H9 (cell line): ENCODE measurements around the gene ZNF17. TPM values are rescaled to one million over a fixed set of nuclear protein-coding genes. Genes with fewer than 3 reads are reported as not detected.

Experiments
- DNase-seq: peaks from one replicate; pipeline ENCODE4 v3.0.0-alpha.2; 2017
- H2AFZ ChIP-seq: one replicate; pipeline ENCODE4 v1.6.1; 2013; ENCODE audit warnings: mild to moderate bottlenecking, low read length, control low read depth, moderate library complexity
- H2AK5ac ChIP-seq: 2 replicates; pipeline ENCODE4 v1.6.1; 2013; ENCODE audit warnings: low read length, control low read depth, mixed read lengths; ENCODE audit not compliant: insufficient read length
- H2BK120ac ChIP-seq: one replicate; pipeline ENCODE4 v1.6.1; 2013; ENCODE audit warnings: low read depth, mild to moderate bottlenecking, low read length, control low read depth, inconsistent platforms; ENCODE audit not compliant: poor library complexity, severe bottlenecking
- H2BK12ac ChIP-seq: 2 replicates; pipeline ENCODE4 v1.6.1; 2013; ENCODE audit warnings: low read length, control low read depth, mixed read lengths, low read depth; ENCODE audit not compliant: insufficient read length
- H2BK15ac ChIP-seq: 2 replicates; pipeline ENCODE4 v1.6.1; 2013; ENCODE audit warnings: low read depth, low read length, control low read depth
- H2BK20ac ChIP-seq: one replicate; pipeline ENCODE4 v1.6.1; 2013; ENCODE audit warnings: low read depth, mild to moderate bottlenecking, low read length, control low read depth, inconsistent platforms; ENCODE audit not compliant: poor library complexity, severe bottlenecking
- H2BK5ac ChIP-seq: 2 replicates; pipeline ENCODE4 v1.6.1; 2013; ENCODE audit warnings: low read length, control low read depth, mixed read lengths; ENCODE audit not compliant: insufficient read length
- H3K14ac ChIP-seq: 2 replicates; pipeline ENCODE4 v1.6.1; 2013; ENCODE audit warnings: low read length, control low read depth; ENCODE audit not compliant: insufficient read depth
- H3K18ac ChIP-seq: 2 replicates; pipeline ENCODE4 v1.6.1; 2013; ENCODE audit warnings: low read depth, mild to moderate bottlenecking, mixed read lengths, low read length, control low read depth; ENCODE audit not compliant: insufficient read length
- H3K23ac ChIP-seq: 2 replicates; pipeline ENCODE4 v1.6.1; 2013; ENCODE audit warnings: low read length, control low read depth, mixed read lengths, low read depth; ENCODE audit not compliant: insufficient read length
- H3K23me2 ChIP-seq: 2 replicates; pipeline ENCODE4 v1.6.1; 2013; ENCODE audit warnings: low read depth, mild to moderate bottlenecking, mixed read lengths, low read length, control low read depth; ENCODE audit not compliant: insufficient read length, poor library complexity, severe bottlenecking
- H3K27ac ChIP-seq: 2 replicates; pipeline ENCODE4 v1.5.1; 2013; ENCODE audit warnings: low read length, control low read depth, mixed read lengths, low read depth; ENCODE audit not compliant: insufficient read length
- H3K27me3 ChIP-seq: 2 replicates; pipeline ENCODE4 v1.6.1; 2013; ENCODE audit warnings: low read length, control low read depth, inconsistent platforms; ENCODE audit not compliant: insufficient read depth
- H3K4ac ChIP-seq: 2 replicates; pipeline ENCODE4 v1.6.1; 2013; ENCODE audit warnings: low read depth, mild to moderate bottlenecking, control low read depth, inconsistent platforms, low read length, moderate library complexity
- H3K4me1 ChIP-seq: 2 replicates; pipeline ENCODE4 v1.6.1; 2013; ENCODE audit warnings: low read length, control low read depth, inconsistent platforms; ENCODE audit not compliant: insufficient read depth
- H3K4me2 ChIP-seq: 2 replicates; pipeline ENCODE4 v1.6.1; 2013; ENCODE audit warnings: low read length, control low read depth, mixed read lengths; ENCODE audit not compliant: insufficient read length, insufficient read depth
- H3K56ac ChIP-seq: 2 replicates; pipeline ENCODE4 v1.6.1; 2013; ENCODE audit warnings: low read depth, mild to moderate bottlenecking, mixed read lengths, low read length, control low read depth; ENCODE audit not compliant: insufficient read length
- H3K79me1 ChIP-seq: 2 replicates; pipeline ENCODE4 v1.6.1; 2013; ENCODE audit warnings: low read depth, mild to moderate bottlenecking, moderate library complexity, low read length, control low read depth, inconsistent platforms; ENCODE audit not compliant: insufficient read depth, poor library complexity, severe bottlenecking
- H3K79me2 ChIP-seq: 2 replicates; pipeline ENCODE4 v1.6.1; 2013; ENCODE audit warnings: low read length, control low read depth, inconsistent platforms; ENCODE audit not compliant: insufficient read depth
- H3K9ac ChIP-seq: 2 replicates; pipeline ENCODE4 v1.6.1; 2013; ENCODE audit warnings: low read length, control low read depth, mixed read lengths; ENCODE audit not compliant: insufficient read length; ENCODE audit errors: extremely low read depth
- H3K9me3 ChIP-seq: one replicate; pipeline ENCODE4 v1.6.1; 2013; ENCODE audit warnings: low read depth, low read length, inconsistent platforms; ENCODE audit not compliant: control insufficient read depth
- H3T11ph ChIP-seq: one replicate; pipeline ENCODE4 v1.6.1; 2013; ENCODE audit warnings: mild to moderate bottlenecking, low read length, control low read depth, inconsistent platforms
- H4K20me1 ChIP-seq: one replicate; pipeline ENCODE4 v1.6.1; 2013; ENCODE audit not compliant: control insufficient read depth, insufficient read length, insufficient read depth
- H4K5ac ChIP-seq: 2 replicates; pipeline ENCODE4 v1.6.1; 2013; ENCODE audit warnings: low read depth, mild to moderate bottlenecking, mixed read lengths, low read length, control low read depth; ENCODE audit not compliant: insufficient read length
- H4K8ac ChIP-seq: replicated peaks from 2 replicates; pipeline ENCODE4 v1.6.1; 2013; ENCODE audit warnings: low read length, control low read depth, mixed read lengths, low read depth; ENCODE audit not compliant: insufficient read length
- H4K91ac ChIP-seq: 2 replicates; pipeline ENCODE4 v1.6.1; 2013; ENCODE audit warnings: low read depth, mild to moderate bottlenecking, moderate library complexity, mixed read lengths, low read length, control low read depth; ENCODE audit not compliant: insufficient read length
- H3K27ac Mint-ChIP-seq, 3 experiments: 2 replicates in 2 of 3; 3 replicates in 1 of 3; pipeline ENCODE4 v1.8.0; 2020 to 2021; ENCODE audit warnings: mixed read lengths in 3 of 3, mild to moderate bottlenecking in 1 of 3, moderate library complexity in 1 of 3
- H3K27me3 Mint-ChIP-seq: 2 replicates; pipeline ENCODE4 v1.8.0; 2021; ENCODE audit warnings: low read depth, mild to moderate bottlenecking, moderate library complexity, mixed read lengths
- H3K36me3 Mint-ChIP-seq, 3 experiments: 2 replicates in 2 of 3; 3 replicates in 1 of 3; pipeline ENCODE4 v1.8.0; 2020 to 2021; ENCODE audit warnings: low read depth in 3 of 3, mixed read lengths in 3 of 3; ENCODE audit not compliant: insufficient read depth in 1 of 3
- H3K4me1 Mint-ChIP-seq, 2 experiments: 2 replicates each; pipeline ENCODE4 v1.8.0; 2020; ENCODE audit warnings: mixed read lengths in 2 of 2
- H3K4me3 Mint-ChIP-seq, 2 experiments: 2 replicates in 1 of 2; 3 replicates in 1 of 2; pipeline ENCODE4 v1.8.0; 2020 to 2021; ENCODE audit warnings: mild to moderate bottlenecking in 2 of 2, mixed read lengths in 2 of 2, moderate library complexity in 1 of 2
- H3K9me3 Mint-ChIP-seq, 2 experiments: 2 replicates in 1 of 2; 3 replicates in 1 of 2; pipeline ENCODE4 v1.8.0; 2020; ENCODE audit warnings: mild to moderate bottlenecking in 2 of 2, mixed read lengths in 2 of 2, moderate library complexity in 1 of 2
- CTCF ChIP-seq: fragments of 200-600 bp; sonication (generic); conservative IDR thresholded peaks from 3 replicates; pipeline ENCODE4 v1.8.0; 2021; ENCODE audit warnings: antibody characterized with exemption, mild to moderate bottlenecking
- WGBS: extraction: QIAGEN DNeasy Blood & Tissue Kit; methylation state at CpG from one replicate; pipeline ENCODE4 v1.1.7; 2013; ENCODE audit warnings: missing lambda C conversion rate, low lambda C conversion rate, mixed read lengths; ENCODE audit not compliant: insufficient read length; ENCODE audit errors: extremely low coverage; 5-methylcytosine and 5-hydroxymethylcytosine counted together
- total RNA-seq: library from RNA; stranded (reverse); gene quantifications from 2 replicates; pipeline ENCODE4 v1.2.1, GENCODE V29; 2021

The ZNF17 gene
- total RNA-seq, 1 experiment from 2014 or later = 16.3 TPM

DNA sequence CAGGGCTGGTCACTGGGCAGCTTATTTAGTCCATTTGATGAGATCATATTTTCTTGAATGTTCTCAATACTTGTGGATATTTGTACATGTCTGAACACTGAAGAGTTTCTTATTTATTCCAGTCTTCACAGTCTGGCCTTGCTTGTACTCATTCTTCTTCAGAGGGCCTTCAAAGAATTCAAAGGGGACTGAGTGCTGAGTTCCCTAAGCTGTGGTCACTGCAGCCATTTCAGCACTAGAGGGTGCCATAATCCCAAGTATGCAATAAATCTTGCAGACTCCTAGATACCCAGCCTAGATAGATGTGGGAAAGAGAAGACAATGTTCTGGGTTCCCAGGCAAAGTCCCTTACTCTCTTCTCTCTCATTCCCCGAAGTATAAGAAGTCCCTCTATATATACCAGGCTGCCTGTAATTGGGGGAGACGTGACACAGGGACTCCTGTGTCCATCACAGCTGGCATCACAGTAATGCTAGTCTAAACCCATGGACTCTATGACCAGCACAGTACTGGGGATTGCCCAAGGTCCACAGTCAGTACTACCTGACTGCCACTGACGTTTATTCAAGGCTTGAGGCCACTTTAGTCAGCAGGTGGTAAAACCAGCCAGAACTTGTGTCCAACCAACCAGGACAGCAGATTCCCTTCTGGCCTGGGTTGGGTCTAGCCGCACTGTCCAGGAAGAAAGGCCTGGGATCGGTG, 54.9 kb downstream of the ZNF17 start:
- no peaks in the 10 kb centered on the region for H3K4me1 ChIP-seq
- no peak overlapping the region for H2BK120ac ChIP-seq
- no peak overlapping the region for H2AFZ ChIP-seq
- Mint-ChIP-seq H3K27ac (no peak overlapping the region), H3K9me3 (peaks cover 78 to 86% of the 10 kb centered on the region in 2 experiments), H3K4me1 (no peaks in the 10 kb centered on the region), H3K27me3 (peaks cover 6% of the 10 kb centered on the region), H3K36me3 (peaks cover 42 to 64% (median 47%) of the 10 kb centered on the region in 3 experiments), H3K4me3 (no peak overlapping the region)
- no peak overlapping the region for H2BK15ac ChIP-seq
- no peak overlapping the region for H3K4ac ChIP-seq
- no CpG with 5 or more reads among the region's 5 CpGs for WGBS
- no peak overlapping the region for H4K91ac ChIP-seq
- no peaks in the 10 kb centered on the region for H3K79me1 ChIP-seq
- no peak overlapping the region for H2BK20ac ChIP-seq
- H4K20me1 ChIP-seq = no peaks in the 10 kb centered on the region
- H4K5ac ChIP-seq = no peak overlapping the region
- no peaks in the 10 kb centered on the region for H3K27me3 ChIP-seq
- no peak for DNase-seq
- peaks cover 11% of the 10 kb centered on the region for H3K9me3 ChIP-seq
- no peak overlapping the region for H3T11ph ChIP-seq
- no peak overlapping the region for H3K9ac ChIP-seq
- H3K79me2 ChIP-seq = no peaks in the 10 kb centered on the region
- no peak overlapping the region for H4K8ac ChIP-seq
- no peak overlapping the region for H2BK5ac ChIP-seq
- no peak overlapping the region for H2AK5ac ChIP-seq
- no peak overlapping the region for H3K4me2 ChIP-seq
- no peak overlapping the region for H3K18ac ChIP-seq
- H3K23me2 ChIP-seq = no peaks in the 10 kb centered on the region
- H3K56ac ChIP-seq = no peak overlapping the region
- no peak overlapping the region for H3K14ac ChIP-seq
- peak; percentile 76 for TF ChIP-seq CTCF
- H3K27ac ChIP-seq = no peak overlapping the region
- no peak overlapping the region for H2BK12ac ChIP-seq
- no peak overlapping the region for H3K23ac ChIP-seq
